NB4 (cell line): Measurements from ENCODE around the gene RHOH.

Experiments used
- DNase-seq: peaks from one replicate; pipeline ENCODE4 v3.0.0; 2010; ENCODE audit warnings: low read depth
- H3K4me3 ChIP-seq: one replicate; pipeline ENCODE4 v1.5.1; 2011; ENCODE audit warnings: mild to moderate bottlenecking, low read depth, low read length, moderate library complexity
- CTCF ChIP-seq: IDR thresholded peaks from one replicate; pipeline ENCODE4 v1.5.1; 2012; ENCODE audit warnings: low read depth, low read length
- MAX ChIP-seq: IDR thresholded peaks from 2 replicates; pipeline ENCODE4 v1.6.1; 2011; ENCODE audit warnings: low read depth, low read length
- MYC ChIP-seq: IDR thresholded peaks from 2 replicates; pipeline ENCODE4 v1.6.1; 2011; ENCODE audit warnings: low read depth, low read length
- POLR2A ChIP-seq: IDR thresholded peaks from 2 replicates; pipeline ENCODE4 v1.6.1; 2011; ENCODE audit warnings: mild to moderate bottlenecking; ENCODE audit not compliant: insufficient read length; ENCODE audit errors: extremely low read depth

RHOH gene

GRCh38 chr4:40195182-40196177 lies 1.4 kb upstream of the RHOH start:
- DNase-seq: no peak
- H3K4me3 ChIP-seq: no peak overlapping the region
- TF ChIP-seq MYC (no peak), MAX (no peak), CTCF (no peak), POLR2A (no peak)

GRCh38 chr4:40196272-40196671 lies 559 bp upstream of the RHOH start:
- TF ChIP-seq MAX (no peak), CTCF (no peak), MYC (no peak), POLR2A (no peak)

GRCh38 chr4:40197879-40198689 lies 1.3 kb downstream of the RHOH start:
- peak overlapping the region; percentile 61 for H3K4me3 ChIP-seq
- DNase-seq: peak; percentile 41
- TF ChIP-seq POLR2A (no peak), MAX (0 out of 2 replicates have a peak, but pooled peaks have one; percentile 14), CTCF (no peak)

More at GRCh38 chr4:40196272-40196671, 559 bp upstream of the RHOH start:
- H3K4me3 ChIP-seq: peak overlapping the region; percentile 61
- DNase-seq: no peak

- no peak for DNase-seq
- TF ChIP-seq MYC (no peak), CTCF (no peak), MAX (no peak), POLR2A (no peak)
- H3K4me3 ChIP-seq: peak overlapping the region; percentile 61
Observed at GRCh38 chr4:40199179-40199670, 2.4 kb downstream of the RHOH start.

- TF ChIP-seq MYC (peak; percentile 87), POLR2A (peak; percentile 31), MAX (peak; percentile 80), CTCF (no peak)
- H3K4me3 ChIP-seq: peak overlapping the region; percentile 73
- DNase-seq: peak; percentile 98
Observed at GRCh38 chr4:40199999-40200874, 3.4 kb downstream of the RHOH start.
